Activated naive CD4-positive, alpha-beta T cell treated with anti-CD3 and anti-CD28 coated beads, Interleukin-2, amount 50 U/mL, for 16 hours (primary cell): ENCODE data around the gene SAMD8.
"Not testable (repeated sequence)": the region's sequence is repeated elsewhere in the genome, so short reads cannot be mapped to it uniquely, and the experiment has no call there.

Source experiments
- DNase-seq: peaks from one replicate; pipeline ENCODE4 v3.0.0-alpha.2; 2020

Gene SAMD8

GRCh38 chr10:75146780-75147179 lies 35.3 kb downstream of the SAMD8 start:
- DNase-seq = no peak

DNA sequence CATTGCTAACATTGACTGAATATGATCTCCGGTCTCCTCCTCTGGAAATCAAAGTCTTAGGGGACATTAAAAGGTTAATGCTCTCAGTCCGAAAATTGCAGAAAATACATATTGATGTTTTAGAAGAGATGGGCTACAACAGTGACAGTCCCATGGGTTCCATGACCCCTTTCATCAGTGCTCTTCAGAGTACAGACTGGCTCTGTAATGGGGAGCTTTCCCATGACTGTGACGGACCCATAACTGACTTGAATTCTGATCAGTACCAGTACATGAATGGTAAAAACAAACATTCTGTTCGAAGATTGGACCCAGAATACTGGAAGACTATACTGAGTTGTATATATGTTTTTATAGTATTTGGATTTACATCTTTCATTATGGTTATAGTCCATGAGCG lies 39.2 kb downstream of the SAMD8 start:
- no peak for DNase-seq

GRCh38 chr10:75159519-75159918 lies 48.1 kb downstream of the SAMD8 start:
- DNase-seq = no peak

DNA sequence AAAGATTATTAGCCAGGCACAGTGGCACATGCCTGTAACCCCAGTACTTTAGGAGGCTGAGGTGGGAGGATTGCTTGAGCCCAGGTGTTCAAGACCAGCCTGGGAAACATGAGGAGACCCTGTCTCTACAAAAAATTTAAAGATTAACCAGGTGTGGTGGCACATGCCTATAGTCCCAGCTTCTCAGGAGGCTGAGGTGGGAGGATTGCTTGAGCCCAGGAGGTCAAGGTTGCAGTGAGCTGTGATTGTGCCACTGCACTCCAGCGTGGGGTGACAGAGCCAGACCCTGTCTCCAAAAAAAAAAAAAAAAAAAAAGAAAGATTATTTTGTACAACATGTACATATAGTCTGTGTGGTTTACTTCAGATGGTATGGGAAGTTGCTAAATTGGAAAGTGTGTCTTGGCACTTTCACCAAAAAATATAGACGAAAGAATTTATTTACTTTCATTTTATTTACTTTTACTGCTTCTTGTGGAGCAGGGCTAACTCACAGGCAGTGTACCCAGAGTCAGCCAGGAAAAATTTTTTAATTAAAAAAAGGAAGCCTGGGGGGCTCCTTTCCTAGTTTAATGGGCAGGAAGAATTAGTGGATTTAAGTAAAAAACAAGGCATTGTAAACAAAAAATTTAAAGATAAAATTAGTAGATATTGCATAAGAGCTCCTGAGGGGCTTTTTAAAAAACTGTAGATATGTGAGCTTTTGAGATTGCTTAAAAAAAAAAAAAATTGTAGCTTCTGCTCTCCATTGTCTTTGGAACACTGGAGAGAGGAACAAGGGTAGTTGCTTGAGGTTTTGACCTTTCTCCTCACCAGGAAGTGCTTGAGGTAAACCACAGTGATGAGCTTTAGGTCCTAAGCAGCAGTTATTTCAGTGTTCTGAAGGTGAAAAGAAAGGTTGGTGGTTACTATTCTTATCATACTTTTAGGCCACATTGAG lies 54.5 kb downstream of the SAMD8 start:
- DNase-seq = no peak

- DNase-seq = no peak
Measured at GRCh38 chr10:75166623-75166972, 55.1 kb downstream of the SAMD8 start.

DNA sequence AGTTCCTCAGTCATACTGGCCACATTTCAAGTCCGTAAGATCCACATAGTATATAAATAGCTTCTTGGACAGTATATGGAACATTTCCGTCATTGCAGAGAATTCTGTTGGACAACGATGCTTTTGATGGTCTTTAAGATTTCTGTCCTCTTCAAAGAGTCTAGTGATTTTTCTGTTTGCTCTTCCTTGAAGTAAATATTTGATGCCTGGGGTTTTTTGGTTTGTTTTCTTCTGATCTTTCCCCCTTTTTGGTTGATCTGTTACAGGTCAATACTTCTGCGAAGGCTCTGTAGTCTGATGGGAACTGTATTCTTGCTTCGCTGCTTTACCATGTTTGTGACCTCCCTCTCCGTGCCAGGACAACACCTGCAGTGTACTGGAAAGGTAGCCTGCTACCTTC lies 56.8 kb downstream of the SAMD8 start:
- DNase-seq = no peak

DNA sequence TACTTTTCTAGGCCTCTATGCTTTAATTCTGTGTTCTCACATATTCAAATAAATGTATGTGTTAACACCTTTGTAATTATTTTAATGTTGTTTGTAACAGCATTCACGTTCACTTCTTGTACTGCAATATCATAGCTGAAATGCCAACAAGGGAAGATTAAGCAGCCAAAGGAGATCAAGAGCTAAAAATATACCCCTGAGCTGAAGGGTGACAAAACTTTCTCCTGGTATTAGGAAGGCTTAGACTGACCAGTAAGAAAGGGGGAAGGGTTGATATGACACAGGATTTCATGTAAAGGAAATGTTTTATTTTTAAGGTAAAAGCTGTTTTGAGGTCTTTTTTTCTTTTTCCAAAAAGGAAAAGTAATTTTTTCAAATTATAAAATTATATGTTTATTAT lies 58.8 kb downstream of the SAMD8 start:
- DNase-seq = no peak

DNA sequence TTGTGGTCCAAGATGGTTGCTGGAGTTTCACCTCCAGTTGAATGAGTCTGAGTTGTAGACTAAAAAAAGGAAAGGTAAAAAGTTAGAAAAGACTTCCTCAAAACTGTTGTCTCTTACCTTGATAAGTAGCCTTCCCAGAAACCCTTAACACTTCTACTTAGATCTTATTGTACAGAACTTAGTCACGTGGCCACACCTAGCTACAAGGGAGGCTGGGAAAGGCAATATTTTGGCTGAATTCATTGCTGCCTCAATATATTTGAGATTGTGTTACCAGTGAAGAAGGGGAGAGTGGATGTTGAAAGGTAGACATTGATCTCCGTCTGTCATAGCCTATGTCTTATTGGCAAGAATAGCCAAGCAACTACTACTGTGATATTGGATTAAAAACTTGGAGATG lies 63.6 kb downstream of the SAMD8 start:
- DNase-seq = no peak

- no peak for DNase-seq
Measured at GRCh38 chr10:75176046-75176445, 64.6 kb downstream of the SAMD8 start.

DNA sequence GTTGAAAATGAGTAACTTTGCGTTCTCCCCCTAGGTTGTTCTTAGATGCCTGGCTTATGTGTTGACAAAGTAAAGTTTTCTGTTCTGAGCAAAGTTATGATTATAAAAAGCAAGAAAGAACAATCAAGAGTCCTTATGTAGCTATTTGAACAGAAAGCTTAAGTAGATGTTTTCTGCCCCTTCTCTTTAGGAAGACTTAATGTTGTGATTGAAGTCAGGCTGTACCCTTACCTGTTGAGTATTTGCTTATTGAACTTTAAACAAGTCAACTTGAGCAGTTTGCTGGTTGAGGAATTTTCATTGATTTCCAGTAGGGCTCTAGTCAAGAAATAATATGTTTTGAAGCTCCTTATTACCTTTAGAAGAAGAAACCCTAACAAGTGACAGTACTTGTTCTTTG lies 65.3 kb downstream of the SAMD8 start:
- no peak for DNase-seq

DNA sequence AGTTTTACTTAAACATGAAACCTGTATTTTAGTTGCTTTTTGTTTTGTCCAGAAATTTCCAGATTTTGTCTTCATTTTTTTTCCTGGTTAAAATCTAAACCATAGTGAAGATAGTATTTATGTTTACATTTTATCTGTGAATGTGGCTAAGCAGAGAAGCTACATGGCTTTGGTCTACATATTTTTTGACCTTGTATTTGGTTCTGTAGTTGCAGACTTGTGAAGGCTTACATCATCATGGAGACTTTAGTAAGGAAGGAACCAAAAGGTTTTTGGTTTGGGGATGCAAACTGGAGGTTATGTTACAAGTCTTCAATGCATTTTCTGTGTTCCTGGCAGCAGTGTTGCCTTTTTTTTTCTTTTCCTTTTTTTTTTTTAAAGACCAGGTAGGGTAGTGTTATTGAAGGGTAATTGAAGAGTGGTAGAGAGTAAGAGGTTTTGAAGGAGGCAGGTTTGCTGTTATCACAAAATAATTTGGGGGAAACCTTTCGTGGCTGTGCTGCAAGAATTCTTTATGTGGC lies 68.3 kb downstream of the SAMD8 start:
- DNase-seq = no peak

DNA sequence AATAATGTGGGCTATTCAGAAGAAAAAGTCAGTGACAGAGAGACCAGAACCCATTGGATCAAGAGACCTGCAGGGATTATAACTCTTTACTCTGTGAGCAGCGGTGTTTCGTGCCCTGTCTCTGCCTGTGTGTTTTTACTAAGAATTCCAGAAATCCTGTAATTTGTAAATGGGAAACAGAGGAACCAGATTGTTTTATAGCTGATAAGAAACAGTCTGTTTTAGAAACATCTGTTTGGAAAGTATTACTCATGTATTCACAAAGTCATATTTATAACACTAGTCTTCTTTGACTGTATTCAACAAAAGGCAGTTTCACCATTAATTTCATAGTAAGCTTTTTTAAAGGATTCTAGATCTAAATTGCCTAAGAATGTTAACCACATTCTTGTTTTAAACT lies 69.1 kb downstream of the SAMD8 start:
- no peak for DNase-seq

DNA sequence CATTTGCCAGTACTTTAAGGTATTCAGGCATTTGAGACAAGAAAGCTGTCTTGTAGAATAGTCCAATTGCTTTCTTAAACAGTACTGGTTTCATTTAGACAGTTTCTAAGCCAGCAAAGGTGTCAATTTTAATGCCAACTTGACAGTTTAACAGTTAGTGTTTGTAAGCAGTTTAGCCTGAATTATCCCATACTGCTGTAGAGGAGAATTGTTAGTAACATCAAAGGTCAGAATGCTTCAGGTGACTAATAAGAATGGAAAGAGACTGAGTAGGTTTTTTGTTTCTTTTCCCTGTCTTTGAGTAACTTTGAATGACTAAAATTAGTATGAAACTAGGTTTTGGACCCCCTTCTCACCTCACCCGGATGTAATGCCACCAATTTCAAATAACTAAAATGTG lies 69.6 kb downstream of the SAMD8 start:
- no peak for DNase-seq

- no peak for DNase-seq
Measured at GRCh38 chr10:75186310-75186709, 74.9 kb downstream of the SAMD8 start.

DNA sequence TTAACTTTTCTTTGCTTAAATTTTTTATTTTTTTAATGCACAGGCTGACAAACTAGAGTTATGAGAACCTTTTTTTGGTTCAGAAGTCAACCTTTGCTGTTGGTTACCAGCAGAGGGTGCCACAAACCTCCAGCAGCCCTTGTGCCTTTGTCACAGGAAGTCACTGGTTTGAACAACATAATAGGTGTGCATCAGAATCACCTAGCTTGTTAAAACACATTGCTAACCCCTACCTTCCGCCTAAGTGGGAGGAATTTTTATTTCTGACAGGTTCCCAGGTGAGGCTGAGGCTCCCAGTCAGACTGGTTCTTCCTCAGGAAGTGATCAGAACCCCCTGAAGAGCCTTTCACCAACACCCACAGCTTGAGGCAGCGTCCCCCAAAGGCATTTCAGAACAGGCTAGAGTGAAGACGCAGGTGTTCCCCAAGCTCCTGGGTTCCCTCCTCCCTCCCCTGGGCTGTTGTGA lies 76.5 kb downstream of the SAMD8 start:
- DNase-seq = peak; percentile 63

DNA sequence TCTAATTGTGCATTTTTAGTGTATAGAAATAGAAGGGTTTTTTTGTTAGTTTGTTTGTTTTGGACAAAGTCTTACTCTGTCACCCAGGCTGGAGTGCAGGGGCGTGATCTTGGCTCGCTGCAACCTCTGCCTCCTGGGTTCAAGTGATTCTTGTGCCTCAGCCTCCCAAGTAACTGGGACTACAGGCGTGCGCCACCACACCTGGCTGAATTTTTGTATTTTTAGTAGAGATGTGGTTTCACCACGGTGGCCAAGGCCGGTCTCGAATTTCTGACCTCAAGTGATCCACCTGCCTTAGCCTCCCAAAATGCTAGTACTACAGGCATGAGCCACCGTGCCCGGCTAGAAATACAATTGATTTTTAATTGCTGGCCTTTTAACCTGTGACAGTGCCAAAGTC lies 77.1 kb downstream of the SAMD8 start:
- not testable (repeated sequence) for DNase-seq

DNA sequence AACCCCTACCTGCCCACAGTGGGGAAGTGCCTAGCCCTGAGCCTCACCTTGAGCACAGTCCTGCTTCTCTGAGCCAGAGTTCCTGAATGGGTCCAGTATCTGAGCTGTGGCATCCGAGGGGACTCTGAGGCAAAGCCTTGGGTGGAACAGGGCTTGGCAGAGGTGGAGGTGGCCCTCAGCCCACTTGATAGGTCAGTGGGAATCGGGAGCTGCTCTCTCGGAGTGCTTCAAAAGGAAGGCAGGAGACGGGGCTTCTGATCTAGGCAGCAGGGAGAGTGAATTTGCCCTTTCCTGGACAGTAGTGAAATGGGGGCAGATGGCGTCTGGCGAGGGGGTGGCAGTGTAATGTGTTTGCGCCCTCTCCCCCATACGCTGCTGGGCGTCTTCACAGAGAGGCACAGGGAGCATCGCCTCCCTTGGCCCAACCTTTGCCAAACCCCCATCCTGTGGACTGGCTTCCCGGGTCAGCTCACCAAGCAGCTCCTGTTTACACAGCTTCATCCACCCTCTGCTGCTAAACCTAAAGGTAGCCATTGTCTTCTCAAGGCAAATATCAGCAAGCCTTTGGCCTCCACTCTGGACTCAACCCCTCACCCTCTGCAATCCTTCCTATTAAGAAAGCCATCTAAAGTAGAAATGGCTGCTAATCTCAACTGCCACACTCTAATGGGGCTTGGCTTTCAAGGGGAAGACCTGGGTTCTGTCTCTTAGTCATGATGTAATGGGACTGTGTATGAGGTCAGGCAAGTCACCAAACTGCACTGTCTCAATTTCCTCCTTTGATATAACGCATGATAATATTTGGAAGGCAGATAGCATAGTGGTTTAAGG lies 78.0 kb downstream of the SAMD8 start:
- no peak for DNase-seq

DNA sequence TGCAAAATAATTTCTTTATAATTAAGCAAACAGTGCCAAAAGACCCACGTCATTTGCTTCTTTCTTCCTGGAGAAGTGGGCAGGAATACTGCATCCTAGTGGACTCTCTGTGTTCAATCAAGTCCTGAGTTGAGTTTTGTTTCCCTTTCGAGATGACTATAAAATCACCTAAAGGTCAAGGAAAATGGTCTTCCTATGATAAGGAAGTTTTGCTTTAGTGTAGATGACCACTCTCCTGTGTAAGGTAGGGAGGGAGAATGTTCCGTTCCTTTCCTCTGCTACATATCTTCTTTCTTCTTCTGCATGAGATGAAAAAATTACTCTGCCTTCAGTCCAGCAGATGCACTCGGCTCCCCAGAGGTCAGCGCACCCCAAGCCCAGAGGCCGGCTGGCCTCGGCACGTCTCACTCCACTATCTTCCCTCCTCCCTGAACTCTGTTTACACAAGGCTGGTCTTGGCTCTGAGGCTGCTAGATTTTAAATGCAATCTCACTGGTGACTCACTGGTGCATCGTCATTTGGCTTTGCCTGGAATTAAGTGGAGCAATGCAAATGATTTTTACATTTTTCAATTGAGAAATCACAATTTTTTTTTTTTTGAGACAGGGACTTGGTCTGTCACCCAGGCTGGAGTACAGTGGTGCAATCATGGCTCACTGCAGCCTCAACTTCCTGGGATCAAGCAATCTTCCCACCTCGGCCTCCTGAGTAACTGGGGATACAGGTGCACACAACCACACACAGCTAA lies 80.5 kb downstream of the SAMD8 start:
- DNase-seq = no peak

DNA sequence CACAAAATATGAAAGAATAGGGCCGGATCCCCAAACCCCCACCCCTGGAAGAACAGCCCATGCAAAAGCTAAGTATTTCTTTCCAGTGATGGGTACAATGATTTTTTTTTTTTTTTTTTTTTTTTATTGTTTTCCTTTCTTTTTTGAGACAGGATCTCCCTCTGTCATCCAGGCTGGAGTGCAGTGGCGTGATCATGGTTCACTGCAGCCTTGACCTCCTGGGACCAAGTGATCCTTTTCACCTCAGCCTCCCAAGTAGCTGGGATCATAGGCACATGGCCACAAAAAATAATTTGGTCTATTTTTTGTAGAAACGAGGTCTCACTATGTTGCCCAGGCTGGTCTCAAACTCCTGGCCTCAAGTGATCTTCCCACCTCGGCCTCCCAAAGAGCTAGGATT lies 83.2 kb downstream of the SAMD8 start:
- not testable (repeated sequence) for DNase-seq

DNA sequence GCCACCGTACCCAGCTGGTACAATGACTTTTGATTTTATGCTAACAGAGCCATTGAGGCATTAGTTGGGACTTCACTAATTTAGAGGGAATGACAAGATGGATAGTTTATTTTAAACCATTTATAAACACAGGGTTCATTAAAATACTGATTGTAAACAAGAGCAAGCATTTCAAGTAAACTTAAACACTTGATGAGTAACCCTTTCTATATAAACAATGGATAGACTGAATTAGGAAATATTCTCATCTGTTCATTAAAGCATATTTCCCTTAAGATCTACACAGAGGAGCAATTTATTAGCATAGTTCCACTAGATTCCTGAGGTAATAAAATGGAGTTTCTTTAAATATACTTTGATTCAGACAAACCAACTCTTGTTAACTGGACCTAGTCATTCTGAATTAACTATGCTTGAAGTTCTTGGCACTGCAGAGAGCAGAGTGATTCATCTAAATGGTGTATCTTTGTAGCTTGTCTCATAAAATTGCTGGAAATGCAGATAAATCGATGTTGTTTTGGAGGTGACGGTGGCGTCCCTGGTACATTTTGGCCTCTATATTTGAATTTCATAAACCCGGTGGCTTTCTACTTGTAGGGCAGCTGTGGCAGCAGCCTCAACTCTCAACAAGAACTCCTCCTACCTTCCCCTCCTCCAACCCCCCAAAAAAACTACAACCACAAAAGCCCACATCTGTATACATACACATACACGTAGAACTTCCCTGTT lies 83.7 kb downstream of the SAMD8 start:
- DNase-seq = no peak

GRCh38 chr10:75197066-75197465 lies 85.6 kb downstream of the SAMD8 start:
- no peak for DNase-seq

- DNase-seq = no peak
Measured at GRCh38 chr10:75197906-75198305, 86.5 kb downstream of the SAMD8 start.
